HepG2 (cell line): ENCODE results near the gene STXBP2. TPM values are rescaled to one million over a fixed set of nuclear protein-coding genes. Genes with fewer than 3 reads are reported as not detected.
A peak's percentile ranks its signal among the peaks of the same experiment; 100 is the strongest.

ENCODE experiments used
- ATAC-seq: fragments of 200-7000 bp; cut with Tn5 transposase; 3 replicates; pipeline ENCODE4 v1.9.1; 2020; ENCODE audit warnings: mild to moderate bottlenecking, moderate library complexity
- BruUV-seq: library from RNA; stranded (reverse); fragments of 400-500 nt; replicated peaks from 2 replicates; lab custom pipeline; 2021; lab: Mats Ljungman, UMichigan
- CTCF ChIA-PET: fragments of 300-600 bp; formaldehyde crosslinking; extraction: SDS; loops from one replicate; lab custom pipeline; 2021; ENCODE audit warnings: low total read pairs, inconsistent platforms, low intra/inter-chr PET ratio; lab: Yijun Ruan, JAX
- POLR2A ChIA-PET: fragments of 350-600 bp; sonication (Branson Sonifier 250); formaldehyde crosslinking; loops from one replicate; lab custom pipeline; 2020; ENCODE audit warnings: antibody characterized with exemption, inconsistent platforms; lab: Yijun Ruan, JAX
- DNase-seq: peaks from one replicate; pipeline ENCODE4 v3.0.0-alpha.2; 2015; ENCODE audit warnings: low spot score
- FAIRE-seq: peaks from 3 replicates; lab custom pipeline; 2011; peaks lifted over from hg19 to GRCh38; lab: Jason Lieb, UNC
- H2AFZ ChIP-seq: one replicate; pipeline ENCODE4 v1.6.1; 2011; ENCODE audit warnings: low read length, inconsistent platforms
- H3K27ac ChIP-seq: fragments of 300-600 bp; 3 replicates; pipeline ENCODE4 v1.8.0; 2011; ENCODE audit warnings: mixed run types, mild to moderate bottlenecking, mixed read lengths, low read length, inconsistent platforms; ENCODE audit not compliant: insufficient read depth; ENCODE audit errors: extremely low read length
- H3K27me3 ChIP-seq, 2 experiments: fragments of 200-600 bp in 1 of 2; 2 replicates in 1 of 2; 3 replicates in 1 of 2; pipeline versions ENCODE4 v1.6.0 to v1.8.0; 2011; ENCODE audit warnings: low read length in 2 of 2, mild to moderate bottlenecking in 2 of 2, moderate library complexity in 2 of 2, inconsistent platforms in 1 of 2; ENCODE audit not compliant: insufficient read depth in 2 of 2, control insufficient read depth in 1 of 2
- H3K36me3 ChIP-seq, 2 experiments: fragments of 200-600 bp in 1 of 2; replicated peaks in 1 of 2; 2 replicates in 1 of 2; 3 replicates in 1 of 2; pipeline versions ENCODE4 v1.5.1 to v1.8.0; 2011; ENCODE audit warnings: low read length in 2 of 2, inconsistent platforms in 1 of 2; ENCODE audit not compliant: insufficient read depth in 2 of 2, control insufficient read depth in 1 of 2
- H3K4me1 ChIP-seq: 2 replicates; pipeline ENCODE4 v1.5.1; 2012; ENCODE audit warnings: low read length, inconsistent platforms; ENCODE audit not compliant: insufficient read depth
- H3K4me2 ChIP-seq: 2 replicates; pipeline ENCODE4 v1.6.0; 2011; ENCODE audit warnings: low read depth, low read length, inconsistent platforms
- H3K4me3 ChIP-seq, 3 experiments: fragments of 200-600 bp in 1 of 3; sonication (generic), shearing (Covaris generic) in 1 of 3; replicated peaks in 1 of 3; 2 replicates each; pipeline ENCODE4 v1.5.1; 2011 to 2016; ENCODE audit warnings: low read length in 3 of 3, inconsistent platforms in 2 of 3, low read depth in 2 of 3, mild to moderate bottlenecking in 2 of 3, control low read depth in 1 of 3, mixed read lengths in 1 of 3; ENCODE audit not compliant: insufficient read depth in 1 of 3
- H3K79me2 ChIP-seq: one replicate; pipeline ENCODE4 v1.6.1; 2011; ENCODE audit warnings: low read length, inconsistent platforms; ENCODE audit not compliant: insufficient read depth
- H3K9ac ChIP-seq: 2 replicates; pipeline ENCODE4 v1.6.0; 2011; ENCODE audit warnings: mild to moderate bottlenecking, low read depth, low read length, inconsistent platforms; ENCODE audit not compliant: insufficient read depth
- H3K9me3 ChIP-seq: 2 replicates; pipeline ENCODE4 v1.5.1; 2012; ENCODE audit warnings: mild to moderate bottlenecking, low read length
- H4K20me1 ChIP-seq: 2 replicates; pipeline ENCODE4 v1.6.0; 2011; ENCODE audit warnings: inconsistent platforms, mild to moderate bottlenecking, low read length, moderate library complexity; ENCODE audit not compliant: insufficient read depth
- AGO2 ChIP-seq: fragments of 200-400 bp; formaldehyde crosslinking; optimal IDR thresholded peaks from 2 replicates; pipeline ENCODE3; 2017; ENCODE audit warnings: mild to moderate bottlenecking, low read depth, low read length, moderate library complexity
- POLR2G ChIP-seq: fragments of 200-400 bp; formaldehyde crosslinking; IDR thresholded peaks from 2 replicates; pipeline ENCODE4 v1.6.1; 2018; ENCODE audit warnings: mild to moderate bottlenecking, low read depth, low read length, moderate library complexity
- SRSF9 ChIP-seq: fragments of 200-400 bp; formaldehyde crosslinking; IDR thresholded peaks from 2 replicates; pipeline ENCODE4 v1.6.1; 2018; ENCODE audit warnings: borderline replicate concordance, mild to moderate bottlenecking, low read depth, low read length; ENCODE audit not compliant: insufficient read depth, poor library complexity, severe bottlenecking
- ZNF430 ChIP-seq: sonication (generic); formaldehyde crosslinking; IDR thresholded peaks from 2 replicates; pipeline ENCODE4 v1.9.0; 2021; ENCODE audit warnings: mild to moderate bottlenecking, missing genetic modification reagents
- WGBS: methylation state at CpG from one replicate; pipeline ENCODE4 v1.1.6; 2017; ENCODE audit warnings: low lambda C conversion rate; 5-methylcytosine and 5-hydroxymethylcytosine counted together
- in situ Hi-C: cut with HindIII; loops from 2 replicates; pipeline ENCODE4 v1.10.0; 2017; ENCODE audit warnings: low pct_unique_long_range_greater_than_20kb; ENCODE audit not compliant: extremely low pct_ligation_motif_present
- intact Hi-C: fragments of 100-400 bp; cut with micrococcal nuclease; formaldehyde crosslinking; loops from one replicate; pipeline ENCODE4 v1.10.0; 2022; ENCODE audit not compliant: unreplicated experiment
- polyA plus RNA-seq, 8 experiments: library from polyadenylated mRNA; depleted of rRNA in 3 of 8; stranded (reverse) in 7 of 8; unstranded in 1 of 8; fragments of >200 nt; fragmentation: Illumina TruSeq in 4 of 8; extraction: Trizol in 4 of 8; gene quantifications; 2 replicates each; pipeline versions ENCODE4 v1.2.1 to v1.2.3, GENCODE V29; 2011 to 2016; ENCODE audit warnings: low read depth in 4 of 8, missing spikeins in 1 of 8, mixed read lengths in 1 of 8; ENCODE audit not compliant: insufficient read depth in 1 of 8
- total RNA-seq, 5 experiments: library from RNA; depleted of rRNA; stranded (reverse); fragments of >200 nt; fragmentation: Illumina TruSeq; extraction: Trizol; gene quantifications; 2 replicates each; pipeline ENCODE4 v1.2.3, GENCODE V29; 2016; ENCODE audit warnings: low read depth in 1 of 5
- TF ChIP-seq, protein P1 (sequence below): IDR thresholded peaks from 2 replicates; pipeline ENCODE4 v1.6.1; 2016; ENCODE audit warnings: missing genetic modification reagents, missing compliant biosample characterization
- TF ChIP-seq, protein P2 (sequence below): IDR thresholded peaks from 2 replicates; pipeline ENCODE4 v1.6.1; 2016; ENCODE audit warnings: low read depth, control low read depth

STXBP2 gene
- total and polyA plus RNA-seq, 2 of the 13 experiments (the other 11 are each of a cell fraction or from before 2014, with no cell fraction given): 22.8 to 40.1 TPM

GRCh38 chr19:7642295-7643030 is 5.6 kb downstream of the STXBP2 start:
- intact Hi-C loops: no loop called here
- BruUV-seq: no TSS peak
- Histone ChIP-seq H3K4me1 (peaks cover 8% of the 10 kb centered on the region), H2AFZ (no peak overlapping the region), H3K79me2 (peaks cover 5% of the 10 kb centered on the region), H3K9me3 (no peaks in the 10 kb centered on the region), H3K4me3 (no peak overlapping the region), H3K4me2 (no peak overlapping the region), H3K9ac (no peak overlapping the region), H4K20me1 (no peaks in the 10 kb centered on the region; the same call in 1 of the 2 replicates), H3K36me3 (no peaks in the 10 kb centered on the region; a peak in 1 of 5 replicates), H3K27ac (no peak overlapping the region), H3K27me3 (no peaks in the 10 kb centered on the region; a peak in 1 of 5 replicates)
- TF ChIP-seq, protein P1, sequence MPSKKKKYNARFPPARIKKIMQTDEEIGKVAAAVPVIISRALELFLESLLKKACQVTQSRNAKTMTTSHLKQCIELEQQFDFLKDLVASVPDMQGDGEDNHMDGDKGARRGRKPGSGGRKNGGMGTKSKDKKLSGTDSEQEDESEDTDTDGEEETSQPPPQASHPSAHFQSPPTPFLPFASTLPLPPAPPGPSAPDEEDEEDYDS (CRISPR knock-in tag): no peak
- TF ChIP-seq, protein P2, sequence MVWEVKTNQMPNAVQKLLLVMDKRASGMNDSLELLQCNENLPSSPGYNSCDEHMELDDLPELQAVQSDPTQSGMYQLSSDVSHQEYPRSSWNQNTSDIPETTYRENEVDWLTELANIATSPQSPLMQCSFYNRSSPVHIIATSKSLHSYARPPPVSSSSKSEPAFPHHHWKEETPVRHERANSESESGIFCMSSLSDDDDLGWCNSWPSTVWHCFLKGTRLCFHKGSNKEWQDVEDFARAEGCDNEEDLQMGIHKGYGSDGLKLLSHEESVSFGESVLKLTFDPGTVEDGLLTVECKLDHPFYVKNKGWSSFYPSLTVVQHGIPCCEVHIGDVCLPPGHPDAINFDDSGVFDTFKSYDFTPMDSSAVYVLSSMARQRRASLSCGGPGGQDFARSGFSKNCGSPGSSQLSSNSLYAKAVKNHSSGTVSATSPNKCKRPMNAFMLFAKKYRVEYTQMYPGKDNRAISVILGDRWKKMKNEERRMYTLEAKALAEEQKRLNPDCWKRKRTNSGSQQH (CRISPR knock-in tag): no peak
- TF ChIP-seq POLR2G (no peak), SRSF9 (no peak), ZNF430 (CRISPR knock-in tag) (no peak), AGO2 (peak; percentile 66)
- ChIA-PET CTCF (no interaction called here), POLR2A (no interaction called here)
- no peak for DNase-seq
- ATAC-seq: no peak
- in situ Hi-C loops: no loop called here
- WGBS: 97% methylated on average over 22 of the region's 27 CpGs
- FAIRE-seq: no peak
